Esophagus muscularis mucosa (tissue), 4 donors: Measurements from ENCODE around the gene FXYD7. TPM values are rescaled to one million over a fixed set of nuclear protein-coding genes. Genes with fewer than 3 reads are reported as not detected.
"Not testable (repeated sequence)": the region's sequence is repeated elsewhere in the genome, so short reads cannot be mapped to it uniquely, and the experiment has no call there.

Experiments used
- DNase-seq: peaks from one replicate; pipeline ENCODE4 v3.0.0-alpha.2; 2017; ENCODE audit errors: extremely low spot score
- H3K27ac ChIP-seq, 4 donors: fragments of 200-600 bp; sonication (generic); replicated peaks in 1 of 4; 1 replicate in 3 of 4; 2 replicates in 1 of 4; pipeline ENCODE4 v1.5.1; 2016 to 2019; ENCODE audit warnings: mild to moderate bottlenecking in 1 of 4
- H3K27me3 ChIP-seq, 4 donors: fragments of 200-600 bp; sonication (generic); one replicate each; pipeline versions ENCODE4 v1.5.1 to v1.6.0; 2016 to 2019
- H3K36me3 ChIP-seq, 4 donors: fragments of 200-600 bp; sonication (generic); one replicate each; pipeline ENCODE4 v1.5.1; 2016 to 2019
- H3K4me1 ChIP-seq, 4 donors: fragments of 200-600 bp; sonication (generic); one replicate each; pipeline ENCODE4 v1.5.1; 2016 to 2019
- H3K4me3 ChIP-seq, 4 donors: fragments of 200-600 bp; sonication (generic); 1 replicate in 2 of 4; 2 replicates in 2 of 4; pipeline ENCODE4 v1.5.1; 2016 to 2019; ENCODE audit warnings: mild to moderate bottlenecking in 4 of 4, moderate library complexity in 1 of 4
- H3K9me3 ChIP-seq, 4 donors: fragments of 200-600 bp; sonication (generic); 1 replicate in 3 of 4; 2 replicates in 1 of 4; pipeline ENCODE4 v1.5.1; 2016 to 2019
- CTCF ChIP-seq, 3 experiments: fragments of 200-600 bp in 2 of 3; fragments of 450-650 bp in 1 of 3; sonication (generic) in 2 of 3; IDR thresholded peaks; one replicate each; pipeline ENCODE4 v1.5.1; 2017 to 2019; ENCODE audit warnings: antibody characterized with exemption in 3 of 3, mild to moderate bottlenecking in 2 of 3, moderate library complexity in 1 of 3
- EP300 ChIP-seq: sonication (generic); formaldehyde crosslinking; IDR thresholded peaks from one replicate; pipeline ENCODE4 v1.6.1; 2017; ENCODE audit warnings: antibody characterized with exemption
- POLR2A ChIP-seq: fragments of 450-650 bp; IDR thresholded peaks from one replicate; pipeline ENCODE4 v1.6.1; 2017; ENCODE audit warnings: antibody characterized with exemption, moderate library complexity, mild to moderate bottlenecking, low read depth
- POLR2AphosphoS5 ChIP-seq, 2 donors: sonication (generic); formaldehyde crosslinking; IDR thresholded peaks; one replicate each; pipeline ENCODE4 v1.6.1; 2017; ENCODE audit warnings: antibody characterized with exemption in 2 of 2
- whole genome bisulfite sequencing: methylation state at CpG from one replicate; pipeline ENCODE4 v1.1.5; 2018; 5-methylcytosine and 5-hydroxymethylcytosine counted together
- intact Hi-C: fragments of 100-400 bp; cut with DNase I; formaldehyde crosslinking; loops from one replicate; pipeline ENCODE4 v1.15.1; 2023
- total RNA-seq, 4 donors: library from RNA; depleted of rRNA; stranded (reverse); fragments of >200 nt; gene quantifications; one replicate each; pipeline versions ENCODE4 v1.1.0 to v1.2.1, GENCODE V29; 2016

Gene FXYD7
- total RNA-seq, 4 donors from 2014 or later = 0.71 TPM; not detected in 3

GRCh38 chr19:35125270-35125717 lies 17.8 kb upstream of the FXYD7 start:
- Histone ChIP-seq H3K36me3 (no peaks in the 10 kb centered on the region), H3K4me1 (peaks cover 10 to 59% (median 49%) of the 10 kb centered on the region in 4 donors), H3K27me3 (no peaks in the 10 kb centered on the region), H3K4me3 (no peak overlapping the region), H3K9me3 (no peaks in the 10 kb centered on the region), H3K27ac (peak overlapping the region; percentile 80 to 85 (median 82))
- no peak for DNase-seq
- intact Hi-C loops = no loop called here
- TF ChIP-seq POLR2A (no peak), EP300 (no peak), POLR2AphosphoS5 (IDR thresholded peaks at IDR 0.05) (no peak), CTCF (IDR thresholded peaks at IDR 0.05) (no peak)
- 98% methylated on average over 5 of the region's 19 CpGs for WGBS

GRCh38 chr19:35125749-35126623 lies 17.1 kb upstream of the FXYD7 start:
- Histone ChIP-seq H3K27ac (peak overlapping the region; percentile 80 to 85 (median 82)), H3K27me3 (no peaks in the 10 kb centered on the region), H3K36me3 (no peaks in the 10 kb centered on the region), H3K9me3 (no peaks in the 10 kb centered on the region), H3K4me3 (peak overlapping the region in 3 of 4 donors; percentile 13 to 30 (median 23)), H3K4me1 (peaks cover 10 to 52% (median 42%) of the 10 kb centered on the region in 4 donors)
- DNase-seq = no peak
- WGBS = 83% methylated on average over 4 of the region's 35 CpGs
- TF ChIP-seq EP300 = no peak
- no peak for TF ChIP-seq CTCF (IDR thresholded peaks at IDR 0.05)
- TF ChIP-seq POLR2AphosphoS5 (IDR thresholded peaks at IDR 0.05) = no peak
- TF ChIP-seq POLR2A = no peak
- intact Hi-C loops = no loop called here

- no peaks in the 10 kb centered on the region for H3K36me3 ChIP-seq
- H3K4me3 ChIP-seq = peak overlapping the region in 3 of 4 donors; percentile 13 to 30 (median 23)
- DNase-seq = no peak
- H3K9me3 ChIP-seq = no peaks in the 10 kb centered on the region
- 73% methylated on average over 3 of the region's 20 CpGs for WGBS
- no peaks in the 10 kb centered on the region for H3K27me3 ChIP-seq
- no peak for TF ChIP-seq EP300
- TF ChIP-seq POLR2AphosphoS5 (IDR thresholded peaks at IDR 0.05) = peak in 1 of 2 donors; percentile 15
- peaks cover 10 to 46% (median 38%) of the 10 kb centered on the region in 4 donors for H3K4me1 ChIP-seq
- intact Hi-C loops = no loop called here
- peak overlapping the region; percentile 80 to 85 (median 82) for H3K27ac ChIP-seq
These were observed 16.5 kb upstream of the FXYD7 start for GRCh38 chr19:35126624-35126959.

GRCh38 chr19:35127871-35128270 lies 15.2 kb upstream of the FXYD7 start:
- WGBS = 91% methylated on average over 4 of the region's 7 CpGs
- intact Hi-C loops = no loop called here

GRCh38 chr19:35128398-35129057 lies 14.5 kb upstream of the FXYD7 start:
- Histone ChIP-seq H3K36me3 (no peaks in the 10 kb centered on the region), H3K27me3 (no peaks in the 10 kb centered on the region), H3K27ac (no peak overlapping the region), H3K4me3 (no peak overlapping the region), H3K4me1 (peaks cover 7 to 33% (median 24%) of the 10 kb centered on the region in 4 donors), H3K9me3 (no peaks in the 10 kb centered on the region)
- no peak for DNase-seq
- 86% methylated on average over 9 of the region's 9 CpGs for WGBS
- intact Hi-C loops = no loop called here
- no peak for TF ChIP-seq POLR2A
- TF ChIP-seq CTCF (IDR thresholded peaks at IDR 0.05) = no peak
- no peak for TF ChIP-seq EP300
- no peak for TF ChIP-seq POLR2AphosphoS5 (IDR thresholded peaks at IDR 0.05)

More at GRCh38 chr19:35127871-35128270, 15.2 kb upstream of the FXYD7 start:
- no peak overlapping the region for H3K27ac ChIP-seq
- H3K36me3 ChIP-seq = no peaks in the 10 kb centered on the region
- TF ChIP-seq EP300 (no peak), POLR2AphosphoS5 (IDR thresholded peaks at IDR 0.05) (no peak), POLR2A (no peak)
- no peaks in the 10 kb centered on the region for H3K27me3 ChIP-seq
- H3K9me3 ChIP-seq = no peaks in the 10 kb centered on the region
- H3K4me1 ChIP-seq = peaks cover 10 to 40% (median 30%) of the 10 kb centered on the region in 4 donors
- H3K4me3 ChIP-seq = no peak overlapping the region
- no peak for DNase-seq

- H3K27me3 ChIP-seq, H3K4me3 ChIP-seq, intact Hi-C loops, H3K27ac ChIP-seq, DNase-seq, H3K9me3 ChIP-seq, H3K36me3 ChIP-seq: not testable (repeated sequence)
- peaks cover 5 to 24% (median 17%) of the 10 kb centered on the region in 4 donors for H3K4me1 ChIP-seq
- 56% methylated on average over 13 of the region's 14 CpGs for WGBS
These were observed 13.3 kb upstream of the FXYD7 start for GRCh38 chr19:35129724-35130274.
